BJ (cell line): ENCODE results near the gene GPER1. TPM values are rescaled to one million over a fixed set of nuclear protein-coding genes. Genes with fewer than 3 reads are reported as not detected.
A peak's percentile ranks its signal among the peaks of the same experiment; 100 is the strongest.

Experiments
- CTCF ChIA-PET: fragments of 350-600 bp; formaldehyde crosslinking; extraction: SDS; loops from one replicate; lab custom pipeline; 2021; ENCODE audit warnings: antibody characterized with exemption, inconsistent platforms; lab: Yijun Ruan, JAX
- POLR2A ChIA-PET: fragments of 300-600 bp; sonication (Branson Sonifier 250); formaldehyde crosslinking; extraction: SDS; loops from one replicate; lab custom pipeline; 2021; ENCODE audit warnings: antibody characterized with exemption; lab: Charles Lee
- DNase-seq: peaks from one replicate; pipeline ENCODE4 v3.0.0-alpha.2; 2011; ENCODE audit warnings: low read depth
- H3K27me3 ChIP-seq: 2 replicates; pipeline ENCODE4 v1.6.0; 2011; ENCODE audit warnings: low read length; ENCODE audit not compliant: control insufficient read depth, insufficient read depth
- H3K36me3 ChIP-seq: 2 replicates; pipeline ENCODE4 v1.5.1; 2011; ENCODE audit warnings: low read length; ENCODE audit not compliant: control insufficient read depth, insufficient read depth
- H3K4me3 ChIP-seq: 2 replicates; pipeline ENCODE4 v1.5.1; 2011; ENCODE audit warnings: low read depth, mild to moderate bottlenecking, control low read depth, low read length
- polyA plus RNA-seq: library from polyadenylated mRNA; depleted of rRNA; stranded (reverse); fragments of >200 nt; gene quantifications from 2 replicates; pipeline ENCODE4 v1.2.3, GENCODE V29; 2011
- TF ChIP-seq, protein P1 (sequence below): IDR thresholded peaks from 2 replicates; pipeline ENCODE4 v1.5.1; 2011; ENCODE audit warnings: low read depth, mild to moderate bottlenecking, control low read depth, inconsistent platforms, low read length, moderate library complexity; ENCODE audit not compliant: insufficient read depth

The GPER1 gene
- polyA plus RNA-seq, 1 experiment: 3.1 TPM

- peak overlapping the region; percentile 26 for H3K4me3 ChIP-seq
- no peaks in the 10 kb centered on the region for H3K27me3 ChIP-seq
- DNase-seq: no peak
- TF ChIP-seq, protein P1, sequence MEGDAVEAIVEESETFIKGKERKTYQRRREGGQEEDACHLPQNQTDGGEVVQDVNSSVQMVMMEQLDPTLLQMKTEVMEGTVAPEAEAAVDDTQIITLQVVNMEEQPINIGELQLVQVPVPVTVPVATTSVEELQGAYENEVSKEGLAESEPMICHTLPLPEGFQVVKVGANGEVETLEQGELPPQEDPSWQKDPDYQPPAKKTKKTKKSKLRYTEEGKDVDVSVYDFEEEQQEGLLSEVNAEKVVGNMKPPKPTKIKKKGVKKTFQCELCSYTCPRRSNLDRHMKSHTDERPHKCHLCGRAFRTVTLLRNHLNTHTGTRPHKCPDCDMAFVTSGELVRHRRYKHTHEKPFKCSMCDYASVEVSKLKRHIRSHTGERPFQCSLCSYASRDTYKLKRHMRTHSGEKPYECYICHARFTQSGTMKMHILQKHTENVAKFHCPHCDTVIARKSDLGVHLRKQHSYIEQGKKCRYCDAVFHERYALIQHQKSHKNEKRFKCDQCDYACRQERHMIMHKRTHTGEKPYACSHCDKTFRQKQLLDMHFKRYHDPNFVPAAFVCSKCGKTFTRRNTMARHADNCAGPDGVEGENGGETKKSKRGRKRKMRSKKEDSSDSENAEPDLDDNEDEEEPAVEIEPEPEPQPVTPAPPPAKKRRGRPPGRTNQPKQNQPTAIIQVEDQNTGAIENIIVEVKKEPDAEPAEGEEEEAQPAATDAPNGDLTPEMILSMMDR: no peak
- H3K36me3 ChIP-seq: no peaks in the 10 kb centered on the region
- ChIA-PET POLR2A (no interaction called here), CTCF (interaction anchor here (0.9 to 7.0 kb wide), 6 partner anchors 10 to 50 kb away, joined by 3 to 55 read pairs (median 4); no protein-coding TSS in a partner anchor)
Observed at GRCh38 chr7:1043552-1044188, 44.2 kb upstream of the GPER1 start.

- ChIA-PET POLR2A (no interaction called here), CTCF (interaction anchor here (0.6 to 7.0 kb wide), 12 partner anchors 9 to 91 kb away, joined by 3 to 55 read pairs (median 5); no protein-coding TSS in a partner anchor)
- Histone ChIP-seq H3K36me3 (no peaks in the 10 kb centered on the region), H3K4me3 (peak within 1 kb of the TSS; percentile 65), H3K27me3 (no peaks in the 10 kb centered on the region)
- TF ChIP-seq, protein P1: peak; percentile 80
- DNase-seq: peak; percentile 73
Observed at GRCh38 chr7:1044189-1045068, 43.5 kb upstream of the GPER1 start, which contains the start of gene GPR146. TSS of gene GPR146 (plus strand) at chr7:1044546. CDS start at chr7:1057516, 12,970 bp downstream.

DNA sequence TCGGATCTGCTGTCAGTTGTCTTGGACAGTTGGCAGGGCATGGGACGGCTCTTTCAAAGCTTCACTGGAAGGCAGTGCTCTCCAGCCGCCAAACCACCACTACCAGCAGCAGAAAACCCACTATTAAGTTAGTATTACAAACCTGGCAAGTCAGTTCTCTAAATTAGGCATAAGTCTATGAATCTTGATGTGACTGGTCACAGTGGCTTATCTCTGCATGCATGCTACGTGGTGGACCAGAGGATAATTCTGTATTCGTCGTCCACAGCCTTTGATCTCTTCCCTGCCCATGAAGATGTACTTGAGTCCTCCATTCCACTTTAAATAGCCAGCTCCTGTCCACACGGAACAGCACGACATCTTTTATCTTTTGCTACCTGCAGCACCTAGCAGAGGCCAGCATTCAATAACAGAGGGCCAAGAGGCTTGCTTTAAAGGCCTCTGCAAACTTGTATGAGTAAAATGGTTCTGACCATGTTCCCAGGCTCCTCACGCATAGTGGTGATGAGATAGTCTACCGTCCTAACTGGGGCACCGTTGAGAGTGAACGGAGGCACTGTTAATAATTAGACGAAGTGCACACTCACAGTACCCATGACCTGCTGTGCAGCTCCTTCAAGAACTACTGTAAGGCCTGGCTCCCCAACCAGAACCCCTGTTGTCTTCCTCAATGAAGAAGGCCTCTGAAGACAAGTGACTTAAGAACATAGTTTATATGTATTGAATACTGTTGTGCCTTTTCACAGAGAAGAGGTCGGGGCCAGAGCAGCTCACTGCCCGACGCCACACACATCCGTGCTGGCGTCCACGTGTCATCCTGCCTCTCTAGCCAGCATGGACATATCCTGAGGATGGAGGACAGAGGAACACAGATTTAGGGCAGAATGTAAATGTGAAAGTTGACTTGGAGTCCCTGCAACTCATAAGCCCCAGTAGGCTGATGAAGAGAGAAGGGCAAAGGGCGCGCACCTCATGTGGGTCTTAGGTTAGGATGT is 42.5 kb upstream of the GPER1 start:
- DNase-seq: no peak
- ChIA-PET CTCF (interaction anchor here (0.6 to 7.0 kb wide), 10 partner anchors 8 to 90 kb away, joined by 3 to 55 read pairs (median 5); no protein-coding TSS in a partner anchor), POLR2A (no interaction called here)
- Histone ChIP-seq H3K4me3 (peak overlapping the region; percentile 65), H3K27me3 (no peaks in the 10 kb centered on the region), H3K36me3 (no peaks in the 10 kb centered on the region)
- TF ChIP-seq, protein P1: no peak

- TF ChIP-seq, protein P1: no peak
- DNase-seq: no peak
- Histone ChIP-seq H3K36me3 (no peaks in the 10 kb centered on the region), H3K27me3 (no peaks in the 10 kb centered on the region), H3K4me3 (no peak overlapping the region)
- ChIA-PET POLR2A (no interaction called here), CTCF (interaction anchor here (1.1 to 1.9 kb wide), 4 partner anchors 11 to 53 kb away, joined by 3 to 16 read pairs (median 4); no protein-coding TSS in a partner anchor)
Observed at GRCh38 chr7:1046722-1047679, 40.9 kb upstream of the GPER1 start.
